ES-I3 (cell line): Measurements from ENCODE around the gene DPYD.

Experiments used
- H3K36me3 ChIP-seq: 2 replicates; pipeline ENCODE4 v1.6.1; 2013; ENCODE audit warnings: mild to moderate bottlenecking, low read length, control low read depth, moderate library complexity; ENCODE audit not compliant: insufficient read depth
- H3K4me1 ChIP-seq: 2 replicates; pipeline ENCODE4 v1.6.1; 2013; ENCODE audit warnings: mild to moderate bottlenecking, control low read depth, low read length; ENCODE audit not compliant: insufficient read depth
- H3K9ac ChIP-seq: 2 replicates; pipeline ENCODE4 v1.6.1; 2013; ENCODE audit warnings: low read depth, mild to moderate bottlenecking, low read length, moderate library complexity
- H3K9me3 ChIP-seq: 2 replicates; pipeline ENCODE4 v1.6.1; 2013; ENCODE audit warnings: mild to moderate bottlenecking, low read length, moderate library complexity; ENCODE audit not compliant: control insufficient read depth, insufficient read depth

DPYD gene

GRCh38 chr1:97920832-97921571 is at the start of gene DPYD:
DPYD (minus strand) TSS chr1:97921034; CDS start chr1:97920922, 112 bp downstream.
- Histone ChIP-seq H3K4me1 (peaks cover 13% of the 10 kb centered on the region), H3K36me3 (no peaks in the 10 kb centered on the region), H3K9me3 (no peaks in the 10 kb centered on the region), H3K9ac (peak within 1 kb of the TSS; percentile 89)

GRCh38 chr1:97960470-97960869 is 39.6 kb upstream of the DPYD start:
- Histone ChIP-seq H3K36me3 (no peaks in the 10 kb centered on the region), H3K9ac (no peak overlapping the region), H3K4me1 (no peaks in the 10 kb centered on the region), H3K9me3 (no peaks in the 10 kb centered on the region)

GRCh38 chr1:97947695-97948094 is 26.9 kb upstream of the DPYD start:
- no peaks in the 10 kb centered on the region for H3K4me1 ChIP-seq
- no peak overlapping the region for H3K9ac ChIP-seq
- H3K9me3 ChIP-seq = no peaks in the 10 kb centered on the region
- H3K36me3 ChIP-seq = no peaks in the 10 kb centered on the region

DNA sequence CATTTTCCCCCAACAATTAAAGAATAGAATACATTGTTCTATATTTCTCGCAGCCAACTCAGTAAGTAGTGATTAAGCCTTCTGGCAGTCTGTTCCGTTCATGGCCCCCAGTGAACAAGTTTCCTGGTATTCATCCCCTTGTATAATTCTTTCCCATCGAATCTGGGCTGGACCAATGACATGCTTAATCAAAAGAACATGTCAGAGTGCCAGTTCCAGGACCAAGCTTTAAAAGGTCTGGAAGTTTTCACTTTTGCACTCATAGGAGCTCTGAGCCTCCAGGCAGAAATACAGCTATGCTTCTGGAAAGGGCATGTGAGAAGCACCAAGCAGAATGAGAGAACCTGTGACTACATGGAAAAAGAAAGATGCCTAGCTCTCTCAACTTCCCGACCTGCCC is 22.5 kb upstream of the DPYD start:
- Histone ChIP-seq H3K4me1 (no peaks in the 10 kb centered on the region), H3K9me3 (no peaks in the 10 kb centered on the region), H3K9ac (no peak overlapping the region), H3K36me3 (no peaks in the 10 kb centered on the region)

DNA sequence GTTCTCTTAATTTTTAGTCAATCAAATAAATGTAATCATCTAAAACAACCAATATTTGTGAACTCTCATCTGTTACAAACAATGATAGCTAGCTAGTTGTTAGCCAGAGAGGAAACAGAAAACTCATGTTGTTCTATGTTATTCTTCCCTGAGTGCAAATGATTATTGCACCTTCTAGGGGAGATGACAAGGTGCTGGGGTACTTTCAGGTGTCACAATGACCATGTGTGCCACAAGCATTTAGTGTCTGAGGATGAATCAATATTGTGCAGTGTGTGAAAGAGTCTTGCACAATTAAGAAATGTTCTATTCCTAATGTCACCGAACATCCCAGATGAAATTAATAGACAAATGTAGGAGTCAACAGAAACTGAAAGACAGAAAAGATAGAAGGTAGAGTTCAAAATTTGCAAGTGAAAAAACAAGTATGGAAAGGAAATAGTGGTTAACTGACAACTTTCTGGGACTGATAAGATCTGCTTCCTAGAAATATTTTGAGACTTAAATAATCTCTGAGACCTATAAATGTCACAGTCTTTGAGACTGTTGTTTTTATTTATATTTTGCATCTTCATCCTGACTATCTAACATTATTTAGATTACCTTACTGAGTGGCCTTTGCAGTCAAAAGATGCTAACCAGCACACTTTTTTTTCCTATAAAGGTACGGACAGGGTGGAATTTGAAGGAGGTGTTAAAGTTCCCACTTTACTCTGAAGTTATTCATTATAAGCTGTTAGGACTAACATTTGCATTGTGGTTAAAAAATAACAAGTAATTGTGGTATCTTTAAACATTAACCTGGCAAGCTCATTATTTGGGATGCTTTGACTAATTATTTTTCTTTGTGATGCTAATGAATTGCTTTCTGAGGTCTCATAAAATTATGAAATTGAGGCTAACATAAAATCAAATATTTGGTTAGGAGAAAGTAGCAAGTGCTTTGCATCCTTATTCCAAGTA is 21.6 kb upstream of the DPYD start:
- no peaks in the 10 kb centered on the region for H3K36me3 ChIP-seq
- H3K9ac ChIP-seq = no peak overlapping the region
- no peaks in the 10 kb centered on the region for H3K9me3 ChIP-seq
- H3K4me1 ChIP-seq = peaks cover 8% of the 10 kb centered on the region; the same call in 1 of the 2 replicates

DNA sequence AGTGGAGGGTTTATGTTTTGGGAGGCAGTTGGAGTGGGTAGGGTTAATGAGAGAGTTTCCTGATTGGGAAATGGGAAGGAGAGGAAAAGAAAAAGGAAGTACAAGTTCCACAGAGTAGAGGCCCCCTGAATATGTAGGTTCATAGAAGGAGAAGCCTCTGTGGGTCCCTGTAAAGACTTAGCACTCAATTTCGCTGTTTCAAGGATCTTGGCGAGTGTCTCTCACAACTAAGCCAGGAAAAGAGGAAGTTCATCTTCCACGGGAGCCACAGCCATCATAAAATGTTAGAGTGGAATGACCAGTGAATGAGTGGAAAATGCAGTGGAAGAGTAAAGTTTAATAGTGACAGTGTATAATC is 17.4 kb upstream of the DPYD start:
- Histone ChIP-seq H3K4me1 (peaks cover 8% of the 10 kb centered on the region; the same call in 1 of the 2 replicates), H3K9ac (no peak overlapping the region), H3K36me3 (no peaks in the 10 kb centered on the region), H3K9me3 (no peaks in the 10 kb centered on the region)

- H3K9me3 ChIP-seq = no peaks in the 10 kb centered on the region
- H3K9ac ChIP-seq = no peak overlapping the region
- no peaks in the 10 kb centered on the region for H3K36me3 ChIP-seq
- peaks cover 8% of the 10 kb centered on the region; the same call in 1 of the 2 replicates for H3K4me1 ChIP-seq
These were observed 16.1 kb upstream of the DPYD start for GRCh38 chr1:97936976-97937375.

GRCh38 chr1:97934491-97934890 is 13.7 kb upstream of the DPYD start:
- H3K36me3 ChIP-seq = no peaks in the 10 kb centered on the region
- no peak overlapping the region for H3K9ac ChIP-seq
- peaks cover 8% of the 10 kb centered on the region; the same call in 1 of the 2 replicates for H3K4me1 ChIP-seq
- H3K9me3 ChIP-seq = no peaks in the 10 kb centered on the region

DNA sequence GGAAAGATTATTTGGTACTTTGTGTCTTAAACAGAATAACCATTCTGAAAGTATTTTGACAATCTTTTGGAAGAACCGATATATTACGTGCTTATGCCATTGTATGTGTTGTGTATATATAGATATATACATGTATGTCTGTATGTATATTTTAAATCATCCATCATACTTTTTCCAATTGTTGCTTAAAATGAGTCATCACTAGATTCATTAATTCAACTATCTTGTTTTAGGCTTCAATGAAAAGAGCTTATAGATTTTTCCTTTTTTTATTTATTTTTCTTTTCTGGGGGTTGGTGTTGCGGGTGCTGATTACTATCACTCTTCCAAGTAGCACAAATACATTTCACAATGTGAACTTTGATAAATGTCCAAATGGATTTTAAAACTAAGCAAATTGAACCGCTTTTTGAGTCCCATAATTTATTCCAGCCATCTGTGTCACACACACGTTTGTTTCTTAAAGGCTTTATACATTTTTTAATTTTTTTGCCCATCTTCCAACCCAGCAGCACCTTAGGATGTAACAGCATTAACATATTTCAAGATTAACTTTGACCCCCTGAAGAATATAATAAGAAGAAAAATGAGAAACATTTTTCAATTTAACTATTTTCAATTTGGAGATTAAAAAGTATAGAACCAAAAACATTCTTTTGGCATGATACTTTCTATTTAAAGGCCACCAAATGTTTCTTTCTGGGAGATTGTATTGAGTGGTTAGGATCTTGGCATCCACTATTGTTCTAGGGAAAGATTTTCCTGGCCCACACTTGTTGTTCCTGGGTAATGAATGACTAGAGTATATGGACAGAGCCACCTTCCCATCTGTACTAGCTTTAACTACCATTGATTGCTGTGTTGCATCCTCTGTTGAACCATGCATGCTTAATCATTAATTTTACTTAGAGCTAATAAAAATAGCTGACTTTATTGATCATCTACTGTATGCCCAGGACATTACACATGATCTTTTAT is 9.3 kb upstream of the DPYD start:
- no peaks in the 10 kb centered on the region for H3K9me3 ChIP-seq
- H3K9ac ChIP-seq = no peak overlapping the region
- no peaks in the 10 kb centered on the region for H3K36me3 ChIP-seq
- peaks cover 4% of the 10 kb centered on the region; the same call in 1 of the 2 replicates for H3K4me1 ChIP-seq

DNA sequence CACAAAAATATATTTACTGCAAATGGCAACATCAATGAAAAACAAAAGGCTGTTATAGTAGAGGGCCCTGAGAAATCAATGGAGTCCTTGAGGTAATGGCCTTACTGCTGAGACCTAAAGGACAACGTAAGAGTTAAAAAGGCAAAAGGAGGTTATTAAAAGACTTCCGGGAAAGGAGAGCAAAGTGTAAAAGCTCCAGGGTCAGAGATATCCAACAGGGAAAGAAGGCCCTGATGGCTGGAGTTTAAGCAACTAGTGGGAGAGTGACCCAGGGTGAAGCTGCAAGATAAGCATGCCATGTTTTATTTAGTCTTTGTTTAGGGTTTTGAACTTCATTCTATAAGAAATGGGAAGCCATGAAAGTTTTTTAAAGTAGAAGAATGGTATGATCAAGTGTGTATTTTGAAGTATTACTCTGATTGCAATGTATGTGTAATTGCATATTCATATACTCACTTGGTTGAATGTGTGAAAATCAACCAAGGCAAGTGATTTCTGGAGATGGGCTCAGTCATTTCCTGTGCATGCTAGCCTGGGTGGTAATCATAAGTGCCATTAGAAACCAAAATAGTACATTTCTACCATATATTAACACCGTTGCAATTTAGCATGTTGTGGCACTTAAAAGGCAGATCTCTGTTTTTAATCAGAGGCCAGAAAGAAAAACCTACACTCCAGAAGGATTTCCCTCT is 5.3 kb upstream of the DPYD start:
- no peaks in the 10 kb centered on the region for H3K36me3 ChIP-seq
- H3K9ac ChIP-seq = no peak overlapping the region
- peaks cover 7% of the 10 kb centered on the region; the same call in 1 of the 2 replicates for H3K4me1 ChIP-seq

DNA sequence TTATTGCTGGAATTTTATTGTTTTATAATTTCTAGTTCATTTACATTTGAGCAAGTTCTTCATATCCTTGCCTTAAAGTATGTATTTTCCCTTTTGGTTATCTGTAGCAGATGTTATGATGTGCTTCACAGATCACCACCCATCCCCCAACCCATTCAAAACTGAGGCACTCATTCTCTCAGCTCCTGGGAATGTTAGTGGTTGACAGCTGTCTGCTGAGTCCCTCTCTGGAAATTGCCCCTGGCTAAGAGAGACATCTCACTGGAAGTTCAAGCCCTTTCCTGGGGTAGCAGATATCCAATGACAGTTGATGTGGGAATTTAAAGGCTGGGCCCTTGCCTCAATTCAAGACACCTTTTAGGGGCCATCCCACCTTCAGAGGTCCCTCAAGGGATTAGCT is 4.3 kb upstream of the DPYD start:
- peaks cover 8% of the 10 kb centered on the region; the same call in 1 of the 2 replicates for H3K4me1 ChIP-seq
- H3K9me3 ChIP-seq = no peaks in the 10 kb centered on the region
- no peaks in the 10 kb centered on the region for H3K36me3 ChIP-seq
- H3K9ac ChIP-seq = no peak overlapping the region

More for the DNA sequence above, 5.3 kb upstream of the DPYD start:
- H3K9me3 ChIP-seq = no peaks in the 10 kb centered on the region

DNA sequence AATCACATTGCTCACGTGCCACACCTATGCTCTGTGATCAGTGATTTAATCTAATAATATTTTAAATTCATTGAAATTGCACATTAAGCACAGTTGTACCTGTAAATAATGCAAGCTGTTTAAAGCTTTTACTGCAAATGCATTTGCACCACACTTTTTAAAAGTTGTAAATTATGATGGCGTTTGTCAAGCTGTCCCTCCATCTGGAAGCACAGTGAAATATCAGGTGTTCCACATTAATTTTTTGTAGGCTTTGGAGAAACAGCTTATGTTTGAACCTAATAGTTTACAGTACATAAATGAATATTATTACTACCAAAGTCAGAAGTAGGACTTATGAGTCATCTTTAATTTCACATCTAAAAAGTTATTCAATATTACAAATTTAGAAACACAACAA is 3.0 kb upstream of the DPYD start:
- Histone ChIP-seq H3K9me3 (no peaks in the 10 kb centered on the region), H3K4me1 (peaks cover 13% of the 10 kb centered on the region), H3K36me3 (no peaks in the 10 kb centered on the region), H3K9ac (no peak overlapping the region)

DNA sequence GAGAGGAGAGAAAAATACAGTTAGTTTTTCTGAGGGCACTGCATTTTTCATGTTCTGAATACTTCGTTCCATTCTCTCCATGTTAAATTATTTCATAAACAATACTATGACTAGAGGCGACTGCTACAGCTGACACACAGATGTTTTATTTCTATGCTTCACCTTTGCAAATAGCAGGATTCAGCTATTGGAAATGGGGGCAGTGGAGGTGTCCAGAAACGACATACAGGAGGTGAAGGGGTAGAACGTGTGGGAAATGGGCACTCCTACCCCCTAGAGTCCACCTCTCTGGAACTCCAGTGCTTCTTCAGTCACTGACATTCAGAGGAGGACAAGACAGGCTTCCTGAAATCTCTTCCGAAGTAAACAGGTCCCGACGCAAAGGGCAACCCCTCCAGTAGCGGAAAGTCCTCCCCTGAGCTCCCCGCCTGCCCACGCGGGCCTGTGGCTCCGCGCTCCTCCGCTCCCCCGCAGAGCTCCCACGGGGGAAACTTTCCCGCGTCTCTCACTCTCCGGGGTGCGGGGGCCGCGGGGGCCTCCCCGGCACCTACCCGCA is 480 bp downstream of the DPYD start:
- Histone ChIP-seq H3K36me3 (no peaks in the 10 kb centered on the region), H3K9ac (peak overlapping the region; percentile 89), H3K9me3 (no peaks in the 10 kb centered on the region), H3K4me1 (peaks cover 11% of the 10 kb centered on the region)
